ENCODE data around the gene BRD3OS.

BRD3OS gene

GRCh38 chr9:134024828-134025605 is at the start of gene BRD3OS:
TSS of gene BRD3OS (plus strand) at chr9:134025481. CDS start at chr9:134026748, 1,267 bp downstream.
- DNase-seq (ENCODE audit: low read depth in 2 of 2): peak; percentile 84 to 85

DNA sequence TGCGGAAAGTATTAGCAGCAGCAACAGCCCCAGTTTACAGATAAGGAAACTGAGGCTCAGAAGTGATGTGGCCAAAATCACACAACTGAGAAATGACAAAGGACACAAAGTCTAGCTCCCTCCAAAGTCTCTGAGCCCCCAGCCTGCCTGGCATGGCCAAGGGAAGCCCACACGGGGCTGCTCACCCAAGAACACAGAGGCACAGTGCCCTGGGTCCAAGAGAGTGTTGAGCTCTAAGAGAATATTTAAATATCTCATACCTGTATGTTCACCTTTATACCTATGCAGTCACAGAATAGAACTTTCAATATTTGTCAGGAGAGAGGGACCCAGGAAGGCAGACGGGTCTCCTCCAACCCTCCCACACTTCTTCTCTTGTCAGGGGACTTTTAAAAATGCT is 49.8 kb upstream of the BRD3OS start:
- no peak for DNase-seq (ENCODE audit: low read depth in 2 of 2)

GRCh38 chr9:133976191-133976861 is 49.0 kb upstream of the BRD3OS start:
- DNase-seq (ENCODE audit: low read depth in 2 of 2): no peak

DNA sequence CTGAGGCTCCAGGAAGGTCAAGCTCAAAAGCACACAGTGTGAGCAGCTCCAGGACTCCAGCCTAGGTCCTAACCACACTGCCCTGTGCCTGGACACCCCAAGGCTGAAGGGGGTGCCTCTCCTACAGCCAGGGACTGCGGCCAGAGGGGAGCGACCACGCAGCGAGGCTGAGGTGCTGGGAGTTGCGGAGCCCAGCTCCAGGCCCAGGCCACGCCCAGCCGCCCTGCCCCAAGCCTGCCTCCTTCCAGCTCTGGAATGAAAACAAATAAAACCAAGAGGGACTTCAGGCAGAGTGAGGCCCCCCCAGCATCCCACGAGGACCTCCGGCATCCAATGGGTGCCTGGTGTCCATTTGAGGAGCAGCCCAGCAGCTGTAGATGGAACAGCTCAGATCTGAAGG is 48.4 kb upstream of the BRD3OS start:
- DNase-seq (ENCODE audit: low read depth in 2 of 2): no peak

DNA sequence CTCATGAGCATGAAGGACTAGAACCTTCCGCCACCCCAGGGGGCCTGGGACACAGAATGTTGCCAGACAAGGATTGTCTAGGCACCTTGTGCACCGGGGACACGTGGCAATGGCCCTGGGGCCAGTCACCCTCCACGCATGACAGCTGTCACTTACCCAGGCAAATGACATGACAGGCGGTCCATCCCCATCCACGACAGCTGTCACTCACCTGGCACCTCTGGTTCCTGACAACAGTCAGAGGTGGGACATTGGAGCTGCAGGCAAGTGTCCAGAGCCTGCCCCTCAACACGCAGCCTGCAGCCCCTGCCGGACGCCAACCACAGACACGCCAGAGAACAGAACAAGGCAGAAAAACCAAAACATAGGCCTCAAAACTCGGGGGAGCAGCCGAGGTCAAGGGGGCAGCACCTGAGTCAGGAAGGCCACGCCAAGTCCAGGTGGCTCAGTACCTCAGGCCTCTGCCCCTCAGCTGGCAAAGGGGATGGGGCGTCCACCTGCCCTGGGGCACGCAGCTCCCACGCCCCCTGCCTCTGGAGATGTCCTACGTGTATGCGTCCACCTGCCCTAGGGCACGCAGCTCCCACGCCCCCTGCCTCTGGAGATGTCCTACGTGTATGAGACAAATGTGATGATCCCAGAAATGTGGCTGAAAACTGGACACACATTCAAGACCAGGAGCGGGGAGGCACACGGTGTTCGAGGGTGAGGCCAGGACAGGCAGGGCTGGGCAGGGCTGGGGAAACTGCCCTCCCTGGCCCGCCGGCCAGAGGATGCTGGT is 47.7 kb upstream of the BRD3OS start:
- DNase-seq (ENCODE audit: low read depth in 2 of 2): no peak

DNA sequence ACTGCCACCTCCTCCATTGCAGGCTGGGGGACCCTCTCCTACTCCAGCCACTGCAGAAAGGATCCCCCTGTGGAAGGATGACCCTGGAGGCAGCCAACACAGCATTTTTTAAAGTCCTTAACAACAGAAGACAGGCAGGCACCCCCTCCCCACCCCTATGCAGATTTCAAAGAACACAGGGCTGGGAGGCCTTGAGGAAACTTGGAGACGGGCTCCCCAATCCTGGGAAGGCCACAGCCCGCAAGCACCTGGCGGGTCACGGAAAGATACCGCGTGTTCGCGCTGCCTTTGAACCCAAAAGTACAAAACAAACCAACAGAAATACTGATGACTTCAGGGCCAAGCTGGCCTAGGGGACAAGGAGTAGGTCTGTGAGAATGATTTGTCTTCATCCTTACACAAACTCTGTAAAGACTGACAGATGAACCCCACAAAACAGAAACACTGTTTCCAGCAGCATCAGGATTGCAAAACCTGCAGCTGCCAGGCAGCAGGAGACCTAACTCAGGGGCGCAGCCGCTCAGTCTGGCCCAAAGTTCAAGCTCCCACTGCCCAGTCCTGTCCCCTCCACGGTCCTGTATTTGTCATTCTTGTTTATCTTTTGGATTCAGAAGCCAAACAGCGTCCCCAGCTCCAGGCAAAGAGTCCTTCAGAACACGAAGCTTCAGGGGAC is 46.9 kb upstream of the BRD3OS start:
- no peak for DNase-seq (ENCODE audit: low read depth in 2 of 2)

GRCh38 chr9:133978899-133979272 is 46.4 kb upstream of the BRD3OS start:
- DNase-seq (ENCODE audit: low read depth in 2 of 2): no peak

- no peak for DNase-seq (ENCODE audit: low read depth in 2 of 2)
These were observed 45.9 kb upstream of the BRD3OS start for GRCh38 chr9:133979273-133979920.

- no peak for DNase-seq (ENCODE audit: low read depth in 2 of 2)
These were observed 45.1 kb upstream of the BRD3OS start for GRCh38 chr9:133979921-133980863.

- DNase-seq (ENCODE audit: low read depth in 2 of 2): no peak
These were observed 44.3 kb upstream of the BRD3OS start for GRCh38 chr9:133980864-133981588.

- DNase-seq (ENCODE audit: low read depth in 2 of 2): no peak
These were observed 43.7 kb upstream of the BRD3OS start for GRCh38 chr9:133981589-133981957.

GRCh38 chr9:133981958-133982681 is 43.2 kb upstream of the BRD3OS start:
- no peak for DNase-seq (ENCODE audit: low read depth in 2 of 2)

DNA sequence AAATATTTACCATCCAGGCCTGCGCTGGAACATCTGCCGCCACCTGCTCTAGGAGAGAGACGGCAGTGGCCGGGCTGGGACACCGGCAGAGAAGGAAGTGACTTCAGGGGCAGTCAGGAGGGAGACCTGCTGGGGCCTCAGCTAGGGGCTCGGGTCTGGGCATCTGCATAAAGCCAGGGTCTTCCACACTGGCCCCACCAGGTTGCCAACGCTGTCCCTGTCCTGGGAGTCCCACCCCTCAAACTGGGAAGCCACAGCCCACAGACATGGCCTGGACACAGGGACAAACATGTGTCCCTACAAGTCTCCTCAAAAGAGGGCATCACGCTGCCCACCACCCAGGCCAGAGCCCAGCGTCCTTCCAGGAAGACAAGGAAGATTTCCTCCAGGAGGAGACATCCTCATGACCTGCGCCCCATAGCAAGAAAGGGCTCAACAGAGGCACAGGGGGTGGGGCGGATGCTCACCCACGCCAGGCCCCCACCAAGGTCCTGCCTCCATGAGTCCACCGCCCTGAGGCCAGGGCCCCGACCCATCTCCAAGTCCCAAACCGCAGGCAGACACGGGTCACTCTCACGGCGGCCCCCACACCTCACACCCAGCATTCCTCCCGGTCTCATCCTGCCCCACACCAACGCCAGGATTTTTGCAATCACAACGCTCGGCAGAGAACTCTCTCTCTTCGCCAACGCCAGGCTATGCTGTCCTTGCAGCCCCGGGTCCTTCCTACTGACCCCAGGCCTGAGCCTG is 42.1 kb upstream of the BRD3OS start:
- DNase-seq (ENCODE audit: low read depth in 2 of 2): no peak

DNA sequence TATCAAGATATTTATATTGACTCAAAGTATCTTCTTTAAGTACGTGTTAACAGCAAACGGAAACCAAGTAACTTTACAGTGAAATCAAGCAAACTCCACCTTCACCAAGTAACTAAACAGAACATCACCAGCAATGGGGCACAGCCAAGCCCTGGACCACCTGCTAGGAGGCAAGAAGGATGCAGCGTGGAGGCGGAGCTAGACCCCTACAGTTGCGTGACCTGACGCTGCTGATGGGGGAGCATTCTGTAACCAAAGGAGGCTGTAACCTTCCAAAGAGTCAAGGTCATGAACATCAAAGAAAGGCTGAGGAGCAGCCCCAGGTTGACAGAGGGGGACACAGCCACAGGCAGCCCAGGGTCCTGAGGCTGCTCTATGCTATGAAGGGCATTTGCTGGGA is 39.2 kb upstream of the BRD3OS start:
- no peak for DNase-seq (ENCODE audit: low read depth in 2 of 2)

- no peak for DNase-seq (ENCODE audit: low read depth in 2 of 2)
These were observed 38.4 kb upstream of the BRD3OS start for GRCh38 chr9:133986774-133987445.

DNA sequence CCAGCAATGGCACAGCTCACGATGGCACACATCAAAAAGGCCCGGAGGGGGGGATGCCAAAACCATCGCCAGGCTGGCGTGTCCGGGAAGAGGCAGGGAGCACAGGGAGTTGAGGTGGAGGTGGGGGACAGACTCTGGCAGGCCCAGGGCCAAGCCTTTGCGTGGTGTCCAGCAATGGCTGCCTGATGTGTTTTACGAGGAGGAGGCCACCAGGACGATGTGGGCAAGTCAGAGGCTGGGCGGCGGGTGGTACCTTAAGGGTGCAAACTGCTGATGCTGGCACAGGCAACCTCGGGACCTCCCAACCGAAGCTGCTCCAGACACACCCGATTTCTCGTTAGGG is 37.9 kb upstream of the BRD3OS start:
- no peak for DNase-seq (ENCODE audit: low read depth in 2 of 2)

DNA sequence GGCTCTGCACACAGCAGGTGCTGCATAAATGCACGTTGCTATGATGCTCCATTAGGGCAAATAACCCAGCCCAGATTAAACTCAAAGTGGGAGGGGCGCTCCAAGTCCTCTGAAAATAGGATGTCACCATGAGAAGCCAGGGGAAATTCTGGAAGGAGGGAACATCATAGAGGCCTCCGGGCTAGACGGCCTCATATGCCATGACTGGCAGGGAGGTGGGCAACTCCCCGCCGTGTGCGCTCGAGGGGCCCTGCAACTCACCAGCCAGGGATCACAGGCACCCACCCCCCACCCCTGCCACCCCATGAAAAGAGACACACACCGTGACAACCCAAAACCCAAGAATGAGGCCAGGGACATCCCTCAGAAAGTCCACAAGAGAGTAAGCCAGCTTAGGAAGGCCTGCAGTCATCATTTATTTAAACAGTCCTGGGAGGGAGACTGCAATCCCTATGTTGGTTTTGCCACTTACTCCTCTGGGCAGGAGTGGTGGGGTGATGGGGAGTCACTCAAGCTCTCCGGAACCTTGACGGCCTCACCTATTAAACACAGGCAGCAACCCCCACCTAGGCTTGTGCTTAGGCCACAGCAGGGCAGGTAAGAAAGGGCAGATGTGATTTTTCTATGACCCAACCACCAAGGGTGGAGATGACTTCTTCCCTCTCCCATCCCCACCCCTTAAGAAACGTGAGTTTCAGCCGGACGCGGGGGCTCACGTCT is 37.2 kb upstream of the BRD3OS start:
- DNase-seq (ENCODE audit: low read depth in 2 of 2): no peak

All from stimulated activated CD4-positive, alpha-beta T cell treated with anti-CD3 and anti-CD28 coated beads, Interleukin-1b, Interleukin-23, amount 100 ng/mL, for 4 hours (primary cell).